DMS153 treated with DMSO at 0.1 percent for 48 hours (cell line): ENCODE results near the gene NFIA.

ENCODE experiments used
- DNase-seq: peaks from one replicate; lab custom pipeline; 2025; ENCODE audit not compliant: unreplicated experiment; lab: John Stamatoyannopoulos, UW

Gene NFIA

GRCh38 chr1:61386770-61387169, 304.4 kb downstream of the NFIA start:
- DNase-seq = no peak

- no peak for DNase-seq
These were observed 305.5 kb downstream of the NFIA start for GRCh38 chr1:61387829-61388228.

GRCh38 chr1:61388566-61388965, 306.2 kb downstream of the NFIA start:
- no peak for DNase-seq

GRCh38 chr1:61389194-61389925, 307.0 kb downstream of the NFIA start:
- no peak for DNase-seq

- DNase-seq = no peak
These were observed 307.8 kb downstream of the NFIA start for GRCh38 chr1:61389926-61390845.

- no peak for DNase-seq
These were observed 309.4 kb downstream of the NFIA start for GRCh38 chr1:61391730-61392129.

GRCh38 chr1:61392409-61393242, 310.3 kb downstream of the NFIA start:
- no peak for DNase-seq

GRCh38 chr1:61393575-61393974, 311.2 kb downstream of the NFIA start:
- DNase-seq = no peak

- no peak for DNase-seq
These were observed 312.9 kb downstream of the NFIA start for GRCh38 chr1:61395146-61395800.

- no peak for DNase-seq
These were observed 315.1 kb downstream of the NFIA start for GRCh38 chr1:61397495-61397894.

- DNase-seq = no peak
These were observed 315.6 kb downstream of the NFIA start for GRCh38 chr1:61397935-61398334.

- no peak for DNase-seq
These were observed 316.8 kb downstream of the NFIA start for GRCh38 chr1:61399199-61399598.

- no peak for DNase-seq
These were observed 317.9 kb downstream of the NFIA start for GRCh38 chr1:61400131-61400770.

- DNase-seq = no peak
These were observed 318.6 kb downstream of the NFIA start for GRCh38 chr1:61400997-61401396.

- DNase-seq = no peak
These were observed 321.6 kb downstream of the NFIA start for GRCh38 chr1:61403679-61404596.

- no peak for DNase-seq
These were observed 322.4 kb downstream of the NFIA start for GRCh38 chr1:61404597-61405376.

GRCh38 chr1:61406467-61406866, 324.1 kb downstream of the NFIA start:
- DNase-seq = no peak

- no peak for DNase-seq
These were observed 330.2 kb downstream of the NFIA start for GRCh38 chr1:61412601-61413000.
